Left colon (tissue), 2 donors: ENCODE measurements around the gene CAMK2D. TPM values are rescaled to one million over a fixed set of nuclear protein-coding genes. Genes with fewer than 3 reads are reported as not detected.
A peak's percentile ranks its signal among the peaks of the same experiment; 100 is the strongest.
"Not testable (repeated sequence)": the region's sequence is repeated elsewhere in the genome, so short reads cannot be mapped to it uniquely, and the experiment has no call there.

Experiments
- ATAC-seq: fragments of 200-7000 bp; cut with Tn5 transposase; one replicate; pipeline ENCODE4 v1.9.1; 2020; ENCODE audit warnings: mild to moderate bottlenecking, moderate library complexity
- DNase-seq, 2 donors: peaks; one replicate each; pipeline ENCODE4 v3.0.0-alpha.2; 2020
- intact Hi-C, 2 donors: fragments of 100-400 bp; cut with DNase I in 1 of 2; cut with micrococcal nuclease in 1 of 2; formaldehyde crosslinking; loops; one replicate each; pipeline versions ENCODE4 v1.11.2 to v1.14.0; 2022; cut with DNase I, micrococcal nuclease
- total RNA-seq, 2 donors: library from RNA; stranded (reverse); fragmentation: NEBNext Ultra II Directional; extraction: Animal tissue kit (Norgen Biotek cat#: 25700); gene quantifications; one replicate each; pipeline ENCODE4 v1.2.1, GENCODE V29; 2021
- donor health status: DM: no; HTN: no; CAD: no.
- donor health status: DM: yes; HTN: yes; CAD: no.

Gene CAMK2D
- total RNA-seq, 2 donors from 2014 or later, result 86.6 to 87.3 TPM

- ATAC-seq, result no peak
- intact Hi-C loops, result no loop called here
- no peak for DNase-seq
Measured at GRCh38 chr4:113697429-113697828, 64.1 kb downstream of the CAMK2D start.

DNA sequence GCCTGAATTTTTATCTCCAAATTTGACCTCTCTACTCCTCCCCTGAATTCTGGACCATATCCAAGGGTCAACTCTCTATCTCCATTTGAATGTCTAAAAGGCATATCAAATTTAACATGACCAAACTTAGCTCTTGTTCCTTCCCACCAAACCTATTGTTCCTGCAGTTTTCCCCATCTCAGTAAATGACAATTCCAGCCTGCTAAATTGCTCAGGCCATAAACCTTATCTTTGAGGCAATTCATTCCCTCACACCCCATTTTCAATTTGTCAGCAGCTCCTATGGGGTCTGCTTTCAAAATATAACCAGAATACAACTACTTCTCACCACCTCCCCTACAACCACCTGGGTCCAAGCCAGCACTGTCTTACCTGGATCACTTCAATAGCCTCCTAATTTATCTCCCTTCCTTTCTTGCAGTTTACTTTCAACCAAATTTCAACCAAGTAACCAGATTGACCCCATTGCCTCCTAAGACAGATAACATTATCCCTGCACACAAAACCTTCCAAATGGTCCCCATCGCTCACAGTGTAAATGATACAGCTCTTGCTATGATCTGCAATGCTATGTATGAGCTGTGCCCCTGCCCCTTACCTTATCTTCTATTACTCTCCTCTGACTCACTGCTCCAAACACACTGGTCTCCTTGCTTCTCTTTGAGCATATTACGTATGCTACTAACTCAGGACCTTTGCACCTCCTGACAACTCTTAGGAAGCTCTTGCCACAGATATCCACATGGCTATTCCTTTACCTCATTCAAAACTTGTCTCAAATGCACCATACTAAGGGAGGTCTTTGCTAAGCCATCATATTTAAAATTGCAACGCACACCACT is 66.0 kb downstream of the CAMK2D start:
- ATAC-seq (peak; percentile 92), DNase-seq (peak in 1 of 2 donors; percentile 26)
- intact Hi-C loops, result no loop called here

DNA sequence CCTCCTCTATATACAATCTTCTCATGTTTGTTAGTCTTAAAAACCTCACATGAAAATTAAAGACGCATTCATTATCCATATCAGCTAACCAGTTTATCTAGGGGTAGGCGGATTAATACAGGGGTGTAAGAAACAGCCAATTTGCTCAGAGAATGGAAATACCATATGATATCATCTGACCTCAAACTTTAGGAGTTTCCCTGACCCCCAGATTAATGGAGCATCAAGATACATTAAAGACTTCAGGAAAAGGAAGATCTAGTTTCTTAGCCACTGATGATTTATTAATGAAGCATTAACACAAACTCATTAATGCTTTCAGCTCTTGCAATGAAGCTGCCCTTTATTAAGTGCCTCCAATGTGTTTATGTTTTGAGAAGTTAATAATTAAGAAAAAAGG is 67.5 kb downstream of the CAMK2D start:
- DNase-seq (no peak), ATAC-seq (no peak)
- intact Hi-C loops, result no loop called here

DNA sequence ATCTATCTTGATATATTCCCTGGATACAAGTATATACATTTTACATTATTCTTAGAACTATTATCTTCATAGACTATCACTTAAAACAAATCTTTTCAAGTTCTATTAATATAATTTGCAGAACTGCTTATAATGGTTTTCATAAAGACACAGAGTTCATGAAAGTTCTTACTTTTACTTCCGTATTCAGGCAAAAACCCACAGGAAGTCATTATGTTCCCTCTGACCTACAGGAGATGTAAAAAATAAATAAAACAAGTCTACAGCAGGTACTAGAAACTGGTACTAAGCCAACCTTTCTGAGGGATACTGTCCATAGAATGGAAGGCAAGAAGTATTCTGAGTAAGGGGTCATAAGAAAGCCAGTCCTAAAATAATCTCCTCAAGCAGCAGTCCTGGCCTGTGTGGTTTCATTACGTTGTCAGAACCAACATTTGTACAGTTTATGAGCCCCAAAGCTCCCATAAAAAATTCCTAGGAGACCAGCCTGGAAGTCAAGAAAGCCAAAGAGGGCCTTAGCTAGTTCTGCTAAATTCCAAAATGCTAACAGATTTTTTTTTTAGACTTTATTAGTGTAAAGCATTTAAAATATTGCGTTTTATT is 68.6 kb downstream of the CAMK2D start:
- intact Hi-C loops, result no loop called here
- DNase-seq, result no peak
- peak; percentile 67 for ATAC-seq

GRCh38 chr4:113691676-113692075 is 69.9 kb downstream of the CAMK2D start:
- ATAC-seq, result no peak
- intact Hi-C loops, result no loop called here
- no peak for DNase-seq

GRCh38 chr4:113689394-113689793 is 72.1 kb downstream of the CAMK2D start:
- DNase-seq (no peak), ATAC-seq (no peak)
- intact Hi-C loops, result no loop called here

GRCh38 chr4:113687067-113687718 is 74.3 kb downstream of the CAMK2D start:
- no peak for ATAC-seq
- DNase-seq, result no peak
- intact Hi-C loops, result no loop called here

DNA sequence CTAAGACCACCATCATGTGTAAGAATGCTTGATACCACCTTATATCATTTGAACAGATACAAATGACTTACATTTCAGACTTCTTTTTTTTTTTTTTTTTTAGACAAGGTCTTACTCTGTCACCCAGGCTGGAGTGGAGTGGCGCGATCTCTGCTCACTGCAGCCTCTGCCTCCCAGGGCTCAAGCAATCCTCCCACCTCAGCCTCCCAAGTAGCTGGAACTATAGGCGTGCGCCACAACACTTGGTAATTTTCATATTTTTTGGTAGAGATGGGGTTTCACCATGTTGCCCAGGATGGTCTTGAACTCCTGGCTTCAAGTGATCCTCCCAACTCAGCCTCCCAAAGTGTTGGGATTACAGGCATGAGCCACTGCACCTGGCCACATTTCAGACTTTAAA is 76.4 kb downstream of the CAMK2D start:
- DNase-seq, intact Hi-C loops, ATAC-seq: not testable (repeated sequence)

DNA sequence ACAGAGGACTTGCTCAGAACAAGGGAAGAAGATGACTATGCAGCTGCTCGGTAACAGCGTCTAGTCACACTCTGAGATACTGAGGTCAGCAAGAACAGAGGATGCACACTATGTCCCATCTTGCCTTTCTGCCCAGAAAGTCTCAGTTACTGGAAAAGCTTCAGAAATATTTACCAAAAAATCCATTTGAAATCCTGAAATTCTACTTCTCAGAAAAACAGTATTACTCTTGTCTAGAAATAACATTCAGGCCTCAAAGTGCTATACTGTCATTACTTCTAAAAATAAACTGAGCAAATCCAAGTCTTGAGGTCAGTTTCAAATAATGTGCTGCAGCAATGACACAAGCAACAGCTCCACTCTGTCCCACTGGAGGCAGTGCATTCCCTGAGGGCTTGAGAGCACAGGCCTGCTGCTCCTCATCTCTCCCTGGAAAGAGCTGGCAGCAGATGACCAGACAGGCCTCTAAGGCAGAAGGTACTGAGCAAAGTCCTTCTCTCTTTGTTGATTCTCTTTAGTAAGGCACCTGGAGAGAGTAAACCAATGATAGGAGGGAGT is 76.9 kb downstream of the CAMK2D start:
- intact Hi-C loops, result no loop called here
- DNase-seq (peak; percentile 46 to 73), ATAC-seq (peak; percentile 98)

- ATAC-seq (peak; percentile 15), DNase-seq (peak; percentile 16 to 36)
- intact Hi-C loops, result no loop called here
Measured at GRCh38 chr4:113682730-113683537, 78.6 kb downstream of the CAMK2D start.

DNA sequence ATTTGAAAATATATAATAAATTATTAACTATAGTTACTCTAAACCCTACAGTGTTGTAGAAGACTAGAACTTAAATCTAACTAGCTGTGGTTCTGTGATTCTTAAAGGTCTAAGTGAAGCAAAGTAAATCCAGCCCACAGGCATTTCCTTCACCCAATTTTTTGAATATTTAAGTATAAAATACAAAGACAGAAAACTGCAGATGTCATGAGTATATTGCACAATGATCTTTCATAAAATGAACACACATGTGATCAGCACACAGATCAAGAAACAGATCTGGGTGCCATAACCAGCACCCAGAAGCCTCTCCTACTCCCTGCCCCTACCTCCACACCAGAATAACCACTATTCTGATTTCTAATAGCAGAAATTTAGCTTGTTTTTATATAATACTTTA is 82.9 kb downstream of the CAMK2D start:
- intact Hi-C loops, result no loop called here
- ATAC-seq (no peak), DNase-seq (no peak)

DNA sequence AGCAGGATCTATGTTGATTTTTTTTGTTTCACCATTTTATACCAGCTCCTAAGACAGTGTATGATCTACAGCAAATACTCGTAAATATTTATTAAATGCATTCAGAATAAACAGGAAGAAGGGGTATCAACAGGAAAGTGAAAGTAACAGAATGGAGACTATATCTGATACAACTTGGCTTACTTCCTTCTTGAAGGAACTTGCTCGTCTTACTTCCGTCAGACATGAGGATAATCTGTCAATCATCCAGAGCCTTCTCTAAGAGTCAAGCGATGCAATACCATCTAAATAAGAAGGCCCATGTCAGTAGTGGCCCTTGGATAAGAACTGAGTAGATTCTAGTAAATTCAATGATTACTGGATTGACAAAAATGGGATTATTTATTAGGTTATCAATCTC is 84.2 kb downstream of the CAMK2D start:
- DNase-seq (no peak), ATAC-seq (no peak)
- intact Hi-C loops, result no loop called here

GRCh38 chr4:113675731-113676697 is 85.5 kb downstream of the CAMK2D start:
- ATAC-seq (no peak), DNase-seq (no peak)
- intact Hi-C loops, result no loop called here

GRCh38 chr4:113674733-113675132 is 86.8 kb downstream of the CAMK2D start:
- DNase-seq, result no peak
- ATAC-seq, result no peak
- intact Hi-C loops, result no loop called here

DNA sequence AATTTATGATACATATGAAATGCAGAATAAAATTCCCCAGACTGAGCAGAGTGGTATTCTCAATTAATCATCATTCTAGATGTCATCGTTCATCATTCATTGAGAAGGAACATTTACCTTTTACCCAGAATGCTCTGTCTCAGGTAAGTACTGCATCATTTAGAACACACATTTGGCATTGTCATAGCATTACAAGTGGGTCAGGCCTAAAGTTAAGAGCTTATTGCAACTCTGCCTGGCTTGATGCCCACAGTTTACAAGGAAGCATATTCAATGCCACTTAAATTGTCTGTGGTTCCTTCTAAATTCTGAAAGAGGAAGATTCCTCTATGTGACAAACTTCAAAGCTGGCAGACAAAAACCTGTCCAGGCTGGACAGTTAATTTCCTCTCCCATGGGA is 87.3 kb downstream of the CAMK2D start:
- DNase-seq (peak in 1 of 2 donors; percentile 34), ATAC-seq (peak; percentile 68)
- intact Hi-C loops, result no loop called here

DNA sequence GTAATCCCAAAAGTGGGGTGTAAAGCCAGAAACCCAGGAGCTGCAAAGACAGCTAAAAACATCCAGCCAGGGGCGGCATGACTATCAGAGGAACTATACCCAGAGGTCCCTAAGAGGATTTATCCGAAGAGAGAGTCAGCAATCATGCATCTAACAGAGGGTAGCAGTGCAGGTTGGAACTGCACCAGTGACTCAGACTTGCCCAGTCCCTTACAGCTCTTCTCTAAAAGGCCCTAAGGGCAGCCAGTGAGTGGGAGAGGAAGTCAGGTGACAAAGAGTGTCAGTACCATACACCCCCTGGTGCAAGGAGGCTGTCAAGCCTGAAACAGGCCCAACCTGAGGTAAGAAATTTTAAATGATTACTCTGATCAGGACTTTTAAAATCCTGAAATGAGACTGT is 88.1 kb downstream of the CAMK2D start:
- DNase-seq, result peak in 1 of 2 donors; percentile 24
- peak; percentile 52 for ATAC-seq
- intact Hi-C loops, result no loop called here

- intact Hi-C loops, result no loop called here
- DNase-seq, result no peak
- no peak for ATAC-seq
Measured at GRCh38 chr4:113666386-113667114, 95.0 kb downstream of the CAMK2D start.
